ENCODE data around the gene SETD7. TPM values are rescaled to one million over a fixed set of nuclear protein-coding genes. Genes with fewer than 3 reads are reported as not detected.
A peak's percentile ranks its signal among the peaks of the same experiment; 100 is the strongest.

The SETD7 gene
- total RNA-seq, 1 experiment from 2014 or later, result 41.6 TPM

DNA sequence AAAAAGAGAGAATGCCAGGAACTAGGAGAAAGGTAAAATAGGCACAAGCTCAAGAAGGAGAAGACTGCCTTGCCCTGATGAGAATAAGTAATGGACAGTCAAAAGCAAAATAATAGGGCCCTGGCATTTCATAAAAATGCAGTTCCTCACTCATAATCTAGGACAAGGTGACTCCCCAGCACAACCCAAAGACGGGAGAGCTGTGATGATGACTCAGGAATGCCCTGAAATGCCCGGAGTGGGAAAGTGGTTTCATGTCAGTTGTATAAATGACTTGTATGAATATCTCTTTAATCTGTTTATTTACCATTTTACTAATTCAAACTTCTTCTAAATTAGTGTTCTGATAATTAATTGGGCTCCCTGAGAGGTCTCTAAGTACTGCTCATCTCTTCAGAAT, 28.8 kb upstream of the SETD7 start (continued):
- TF ChIP-seq YY1 (IDR thresholded peaks at IDR 0.05; ENCODE audit: extremely low read depth, insufficient replicate concordance, low read depth, low read length) (no peak), ZFX (IDR thresholded peaks at IDR 0.05) (no peak)

DNA sequence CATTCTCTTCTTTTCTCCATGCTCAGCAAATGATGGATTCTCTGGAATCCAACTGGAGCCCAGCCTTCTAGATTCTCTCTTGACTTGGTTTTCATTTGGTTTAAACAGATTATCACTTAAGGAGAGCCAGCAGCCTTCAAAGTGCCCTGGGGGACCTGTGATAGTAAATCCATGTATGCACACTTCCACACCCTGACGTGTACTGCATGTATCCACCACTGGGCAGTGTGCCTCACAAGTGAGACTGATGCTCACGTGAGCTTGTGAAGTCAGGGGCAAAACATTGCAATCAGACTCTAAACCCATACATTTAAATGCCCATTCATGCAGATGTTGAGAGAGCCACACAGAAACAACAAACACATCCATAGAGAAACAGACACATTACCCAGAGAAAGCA, 28.0 kb upstream of the SETD7 start:
- Histone ChIP-seq H4K20me1 (ENCODE audit: insufficient read depth) (no peaks in the 10 kb centered on the region), H3K36me3 (ENCODE audit: control insufficient read depth in 1 of 2, insufficient read depth in 2 of 2, low read length in 2 of 2) (no peaks in the 10 kb centered on the region), H3K9me2 (ENCODE audit: insufficient read depth) (no peaks in the 10 kb centered on the region), H3K27me3 (ENCODE audit: insufficient read depth, low read length) (no peaks in the 10 kb centered on the region), H3K4me1 (ENCODE audit: control insufficient read depth in 1 of 2, insufficient read depth in 2 of 2, low read length in 2 of 2) (no peaks in the 10 kb centered on the region), H3K79me2 (ENCODE audit: insufficient read depth, low read length) (no peaks in the 10 kb centered on the region), H3K27ac (ENCODE audit: low read depth, low read length) (no peak overlapping the region), H3K9ac (ENCODE audit: low read length) (no peak overlapping the region), H3K4me2 (ENCODE audit: low read length) (no peak overlapping the region), H3K9me3 (ENCODE audit: control insufficient read depth in 1 of 2, insufficient read depth in 1 of 2, low read depth in 1 of 2, low read length in 2 of 2) (no peaks in the 10 kb centered on the region), H2AFZ (ENCODE audit: low read depth, low read length, poor library complexity, severe bottlenecking) (no peak overlapping the region), H3K4me3 (replicated peaks in 1 of 2; ENCODE audit: low read depth in 1 of 2, low read length in 2 of 2) (no peak overlapping the region)
- BruUV-seq (replicated peaks), result no TSS peak
- no peak for DNase-seq (ENCODE audit: low read depth, low spot score)
- TF ChIP-seq TCF7L2 (IDR thresholded peaks at IDR 0.05; ENCODE audit: borderline replicate concordance, extremely low read depth, insufficient read depth, insufficient read length), result no peak
- no peak for TF ChIP-seq SIN3A (IDR thresholded peaks at IDR 0.05; ENCODE audit: low read depth)
- TF ChIP-seq ZFX (IDR thresholded peaks at IDR 0.05), result no peak
- TF ChIP-seq, protein P1, sequence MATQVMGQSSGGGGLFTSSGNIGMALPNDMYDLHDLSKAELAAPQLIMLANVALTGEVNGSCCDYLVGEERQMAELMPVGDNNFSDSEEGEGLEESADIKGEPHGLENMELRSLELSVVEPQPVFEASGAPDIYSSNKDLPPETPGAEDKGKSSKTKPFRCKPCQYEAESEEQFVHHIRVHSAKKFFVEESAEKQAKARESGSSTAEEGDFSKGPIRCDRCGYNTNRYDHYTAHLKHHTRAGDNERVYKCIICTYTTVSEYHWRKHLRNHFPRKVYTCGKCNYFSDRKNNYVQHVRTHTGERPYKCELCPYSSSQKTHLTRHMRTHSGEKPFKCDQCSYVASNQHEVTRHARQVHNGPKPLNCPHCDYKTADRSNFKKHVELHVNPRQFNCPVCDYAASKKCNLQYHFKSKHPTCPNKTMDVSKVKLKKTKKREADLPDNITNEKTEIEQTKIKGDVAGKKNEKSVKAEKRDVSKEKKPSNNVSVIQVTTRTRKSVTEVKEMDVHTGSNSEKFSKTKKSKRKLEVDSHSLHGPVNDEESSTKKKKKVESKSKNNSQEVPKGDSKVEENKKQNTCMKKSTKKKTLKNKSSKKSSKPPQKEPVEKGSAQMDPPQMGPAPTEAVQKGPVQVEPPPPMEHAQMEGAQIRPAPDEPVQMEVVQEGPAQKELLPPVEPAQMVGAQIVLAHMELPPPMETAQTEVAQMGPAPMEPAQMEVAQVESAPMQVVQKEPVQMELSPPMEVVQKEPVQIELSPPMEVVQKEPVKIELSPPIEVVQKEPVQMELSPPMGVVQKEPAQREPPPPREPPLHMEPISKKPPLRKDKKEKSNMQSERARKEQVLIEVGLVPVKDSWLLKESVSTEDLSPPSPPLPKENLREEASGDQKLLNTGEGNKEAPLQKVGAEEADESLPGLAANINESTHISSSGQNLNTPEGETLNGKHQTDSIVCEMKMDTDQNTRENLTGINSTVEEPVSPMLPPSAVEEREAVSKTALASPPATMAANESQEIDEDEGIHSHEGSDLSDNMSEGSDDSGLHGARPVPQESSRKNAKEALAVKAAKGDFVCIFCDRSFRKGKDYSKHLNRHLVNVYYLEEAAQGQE (IDR thresholded peaks at IDR 0.05; ENCODE audit: low read depth), result no peak
- no peak for TF ChIP-seq SRF (IDR thresholded peaks at IDR 0.05; ENCODE audit: low read depth)
- TF ChIP-seq CEBPB (IDR thresholded peaks at IDR 0.05; ENCODE audit: low read depth), result no peak
- no peak for TF ChIP-seq RAD21 (IDR thresholded peaks at IDR 0.05; ENCODE audit: low read depth)
- TF ChIP-seq, protein P2, sequence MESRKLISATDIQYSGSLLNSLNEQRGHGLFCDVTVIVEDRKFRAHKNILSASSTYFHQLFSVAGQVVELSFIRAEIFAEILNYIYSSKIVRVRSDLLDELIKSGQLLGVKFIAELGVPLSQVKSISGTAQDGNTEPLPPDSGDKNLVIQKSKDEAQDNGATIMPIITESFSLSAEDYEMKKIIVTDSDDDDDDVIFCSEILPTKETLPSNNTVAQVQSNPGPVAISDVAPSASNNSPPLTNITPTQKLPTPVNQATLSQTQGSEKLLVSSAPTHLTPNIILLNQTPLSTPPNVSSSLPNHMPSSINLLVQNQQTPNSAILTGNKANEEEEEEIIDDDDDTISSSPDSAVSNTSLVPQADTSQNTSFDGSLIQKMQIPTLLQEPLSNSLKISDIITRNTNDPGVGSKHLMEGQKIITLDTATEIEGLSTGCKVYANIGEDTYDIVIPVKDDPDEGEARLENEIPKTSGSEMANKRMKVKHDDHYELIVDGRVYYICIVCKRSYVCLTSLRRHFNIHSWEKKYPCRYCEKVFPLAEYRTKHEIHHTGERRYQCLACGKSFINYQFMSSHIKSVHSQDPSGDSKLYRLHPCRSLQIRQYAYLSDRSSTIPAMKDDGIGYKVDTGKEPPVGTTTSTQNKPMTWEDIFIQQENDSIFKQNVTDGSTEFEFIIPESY (IDR thresholded peaks at IDR 0.05; ENCODE audit: extremely low read depth, insufficient replicate concordance, low read length), result no peak
- no peak for TF ChIP-seq SP1 (IDR thresholded peaks at IDR 0.05; ENCODE audit: low read depth)
- no peak for TF ChIP-seq FOSL1 (IDR thresholded peaks at IDR 0.05; ENCODE audit: low read depth)
- no peak for TF ChIP-seq POLR2A (IDR thresholded peaks at IDR 0.05; ENCODE audit: borderline replicate concordance, extremely low read depth, insufficient read depth, insufficient read length)
- TF ChIP-seq, protein P3, sequence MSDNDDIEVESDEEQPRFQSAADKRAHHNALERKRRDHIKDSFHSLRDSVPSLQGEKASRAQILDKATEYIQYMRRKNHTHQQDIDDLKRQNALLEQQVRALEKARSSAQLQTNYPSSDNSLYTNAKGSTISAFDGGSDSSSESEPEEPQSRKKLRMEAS (IDR thresholded peaks at IDR 0.05), result no peak
- TF ChIP-seq EZH2phosphoT487 (IDR thresholded peaks at IDR 0.05; ENCODE audit: borderline replicate concordance), result no peak
- no peak for TF ChIP-seq ELF1 (IDR thresholded peaks at IDR 0.05; ENCODE audit: borderline replicate concordance, low read depth)
- TF ChIP-seq, protein P4, sequence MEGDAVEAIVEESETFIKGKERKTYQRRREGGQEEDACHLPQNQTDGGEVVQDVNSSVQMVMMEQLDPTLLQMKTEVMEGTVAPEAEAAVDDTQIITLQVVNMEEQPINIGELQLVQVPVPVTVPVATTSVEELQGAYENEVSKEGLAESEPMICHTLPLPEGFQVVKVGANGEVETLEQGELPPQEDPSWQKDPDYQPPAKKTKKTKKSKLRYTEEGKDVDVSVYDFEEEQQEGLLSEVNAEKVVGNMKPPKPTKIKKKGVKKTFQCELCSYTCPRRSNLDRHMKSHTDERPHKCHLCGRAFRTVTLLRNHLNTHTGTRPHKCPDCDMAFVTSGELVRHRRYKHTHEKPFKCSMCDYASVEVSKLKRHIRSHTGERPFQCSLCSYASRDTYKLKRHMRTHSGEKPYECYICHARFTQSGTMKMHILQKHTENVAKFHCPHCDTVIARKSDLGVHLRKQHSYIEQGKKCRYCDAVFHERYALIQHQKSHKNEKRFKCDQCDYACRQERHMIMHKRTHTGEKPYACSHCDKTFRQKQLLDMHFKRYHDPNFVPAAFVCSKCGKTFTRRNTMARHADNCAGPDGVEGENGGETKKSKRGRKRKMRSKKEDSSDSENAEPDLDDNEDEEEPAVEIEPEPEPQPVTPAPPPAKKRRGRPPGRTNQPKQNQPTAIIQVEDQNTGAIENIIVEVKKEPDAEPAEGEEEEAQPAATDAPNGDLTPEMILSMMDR (IDR thresholded peaks at IDR 0.05 in 2 of 3, conservative IDR thresholded peaks at IDR 0.05 in 1 of 3; ENCODE audit: borderline replicate concordance in 1 of 3, insufficient read depth in 1 of 3, low read depth in 2 of 3, low read length in 2 of 3), result no peak
- no peak for TF ChIP-seq EGR1 (IDR thresholded peaks at IDR 0.05; ENCODE audit: low read depth)
- no peak for TF ChIP-seq YY1 (IDR thresholded peaks at IDR 0.05; ENCODE audit: extremely low read depth, insufficient replicate concordance, low read depth, low read length)
- no peak for TF ChIP-seq ZNF274 (IDR thresholded peaks at IDR 0.05; ENCODE audit: low read depth, low read length)
- no peak for TF ChIP-seq POLR2AphosphoS5 (IDR thresholded peaks at IDR 0.05; ENCODE audit: low read depth, low read length)
- ChIA-PET RAD21 (ENCODE audit: low non-redundant PET in 1 of 2, low total read pairs in 2 of 2, uncharacterized antibody in 2 of 2, unreplicated experiment in 2 of 2) (no interaction called here), POLR2A (no interaction called here), CTCF (interaction anchor here (0.6 to 0.7 kb wide), 2 partner anchors 14 to 86 kb away, joined by 3 read pairs; no protein-coding TSS in a partner anchor)
- ATAC-seq, result peak; percentile 49; the same call in 1 of the 2 replicates
- intact Hi-C loops (cut with micrococcal nuclease), result no loop called here

Data from HCT116 (cell line).